Lower lobe of right lung (tissue), 2 donors: Measurements from ENCODE around the gene LRP2. TPM values are rescaled to one million over a fixed set of nuclear protein-coding genes. Genes with fewer than 3 reads are reported as not detected.
"Not testable (repeated sequence)": the region's sequence is repeated elsewhere in the genome, so short reads cannot be mapped to it uniquely, and the experiment has no call there.

Experiments
- ATAC-seq, 2 donors: fragments of 200-7000 bp; cut with Tn5 transposase; one replicate each; pipeline ENCODE4 v1.9.1; 2020 to 2022; ENCODE audit warnings: mild to moderate bottlenecking in 2 of 2, moderate library complexity in 2 of 2
- DNase-seq: peaks from one replicate; pipeline ENCODE4 v3.0.0-alpha.2; 2020
- H3K27ac ChIP-seq: fragments of 200-600 bp; one replicate; pipeline ENCODE4 v1.8.0; 2022
- H3K27me3 ChIP-seq: fragments of 200-600 bp; one replicate; pipeline ENCODE4 v1.8.0; 2022; ENCODE audit warnings: low read depth
- H3K36me3 ChIP-seq: fragments of 200-600 bp; one replicate; pipeline ENCODE4 v1.8.0; 2022; ENCODE audit warnings: mild to moderate bottlenecking
- H3K4me1 ChIP-seq: fragments of 200-600 bp; one replicate; pipeline ENCODE4 v1.8.0; 2022
- H3K4me3 ChIP-seq: fragments of 200-600 bp; one replicate; pipeline ENCODE4 v1.8.0; 2022; ENCODE audit warnings: mild to moderate bottlenecking
- H3K9me3 ChIP-seq: fragments of 200-600 bp; one replicate; pipeline ENCODE4 v1.8.0; 2022
- intact Hi-C: fragments of 100-400 bp; cut with DNase I; formaldehyde crosslinking; loops from one replicate; pipeline ENCODE4 v1.11.0; 2022
- total RNA-seq: library from RNA; stranded (reverse); fragmentation: NEBNext Ultra II Directional; extraction: Animal tissue kit (Norgen Biotek cat#: 25700); gene quantifications from one replicate; pipeline ENCODE4 v1.2.1, GENCODE V29; 2021
- TF ChIP-seq, protein P1 (sequence below): fragments of 200-600 bp; IDR thresholded peaks from one replicate; pipeline ENCODE4 v1.8.0; 2022; ENCODE audit warnings: antibody characterized with exemption, mild to moderate bottlenecking
- donor health status: DM: no; HTN: yes; CAD: no; lungs with severe emphysema.

Gene LRP2
- total RNA-seq, 1 donor from 2014 or later = 47.8 TPM

DNA sequence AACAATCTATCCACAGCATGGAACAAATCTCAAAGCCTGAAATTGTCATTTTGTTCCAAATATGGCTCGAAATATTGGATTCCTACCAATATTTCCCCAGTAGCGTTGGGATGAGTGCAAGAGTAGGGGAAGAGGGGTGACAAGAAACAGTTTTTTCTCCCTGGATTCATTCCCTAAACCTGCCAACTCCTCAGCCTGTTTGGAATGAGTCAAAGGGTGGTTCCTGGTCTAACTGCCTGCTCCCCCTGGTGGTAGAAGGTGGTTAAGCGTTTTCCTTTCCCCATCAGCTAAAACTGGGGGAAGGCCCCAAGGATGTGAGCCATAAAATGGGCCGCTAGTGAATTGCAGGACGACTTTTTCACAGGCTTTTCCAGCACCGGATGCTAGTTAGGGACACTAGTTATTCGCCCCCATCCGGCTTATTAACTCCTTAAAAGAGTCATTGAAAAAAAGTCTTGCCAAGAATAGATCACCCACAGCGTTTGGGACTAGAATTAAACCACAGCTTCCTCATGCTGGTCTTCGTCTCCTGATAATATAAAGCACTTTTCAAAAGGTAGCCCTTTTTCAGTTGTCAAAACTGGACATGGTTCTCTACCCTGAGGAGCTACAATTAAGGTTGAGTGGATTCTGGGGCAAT lies 220.5 kb downstream of the LRP2 start:
- intact Hi-C loops = no loop called here
- H3K27ac ChIP-seq = no peak overlapping the region
- peak; percentile 75 to 81 for ATAC-seq
- TF ChIP-seq, protein P1, sequence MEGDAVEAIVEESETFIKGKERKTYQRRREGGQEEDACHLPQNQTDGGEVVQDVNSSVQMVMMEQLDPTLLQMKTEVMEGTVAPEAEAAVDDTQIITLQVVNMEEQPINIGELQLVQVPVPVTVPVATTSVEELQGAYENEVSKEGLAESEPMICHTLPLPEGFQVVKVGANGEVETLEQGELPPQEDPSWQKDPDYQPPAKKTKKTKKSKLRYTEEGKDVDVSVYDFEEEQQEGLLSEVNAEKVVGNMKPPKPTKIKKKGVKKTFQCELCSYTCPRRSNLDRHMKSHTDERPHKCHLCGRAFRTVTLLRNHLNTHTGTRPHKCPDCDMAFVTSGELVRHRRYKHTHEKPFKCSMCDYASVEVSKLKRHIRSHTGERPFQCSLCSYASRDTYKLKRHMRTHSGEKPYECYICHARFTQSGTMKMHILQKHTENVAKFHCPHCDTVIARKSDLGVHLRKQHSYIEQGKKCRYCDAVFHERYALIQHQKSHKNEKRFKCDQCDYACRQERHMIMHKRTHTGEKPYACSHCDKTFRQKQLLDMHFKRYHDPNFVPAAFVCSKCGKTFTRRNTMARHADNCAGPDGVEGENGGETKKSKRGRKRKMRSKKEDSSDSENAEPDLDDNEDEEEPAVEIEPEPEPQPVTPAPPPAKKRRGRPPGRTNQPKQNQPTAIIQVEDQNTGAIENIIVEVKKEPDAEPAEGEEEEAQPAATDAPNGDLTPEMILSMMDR = peak; percentile 81
- no peaks in the 10 kb centered on the region for H3K27me3 ChIP-seq
- H3K9me3 ChIP-seq = no peaks in the 10 kb centered on the region
- H3K36me3 ChIP-seq = peaks cover 5% of the 10 kb centered on the region
- DNase-seq = no peak
- no peak overlapping the region for H3K4me3 ChIP-seq
- H3K4me1 ChIP-seq = no peaks in the 10 kb centered on the region

DNA sequence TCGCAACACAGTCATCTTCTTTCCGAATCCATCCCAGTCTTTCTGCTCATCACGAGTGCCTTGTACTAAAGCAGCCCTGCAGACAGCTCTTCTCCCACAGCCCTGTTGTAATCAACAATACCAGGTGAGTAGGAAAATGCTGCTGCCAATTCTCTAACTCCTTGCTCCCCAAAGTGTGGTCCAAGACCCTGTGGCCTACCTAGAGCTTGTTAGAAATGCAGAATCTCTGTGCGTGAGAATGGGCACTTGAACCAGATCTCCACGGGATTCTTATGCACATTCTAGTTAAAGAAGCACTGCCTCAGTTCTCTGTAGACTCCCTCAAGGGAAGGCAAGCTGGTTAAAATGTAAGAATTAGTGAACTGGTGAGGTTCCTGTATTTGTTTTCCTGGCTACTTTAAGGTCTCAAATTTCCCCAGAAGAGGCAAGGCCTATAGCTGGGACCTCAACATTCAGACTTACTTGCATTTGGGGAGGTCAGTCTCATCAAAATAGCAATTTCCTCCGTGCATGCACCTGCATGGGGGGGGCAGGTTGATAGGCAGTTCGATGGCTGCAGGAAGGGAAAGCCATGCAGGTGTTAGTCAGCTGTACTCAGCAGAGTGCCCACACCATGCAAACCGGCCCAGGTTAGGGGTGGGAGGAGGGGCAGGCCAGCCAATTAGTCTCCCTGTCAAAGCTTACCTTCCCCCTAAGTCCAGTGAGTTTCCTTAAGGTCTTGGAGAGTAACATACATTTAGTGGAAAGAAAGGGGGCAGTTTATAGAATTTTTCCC lies 222.2 kb downstream of the LRP2 start:
- Histone ChIP-seq H3K4me3 (no peak overlapping the region), H3K9me3 (no peaks in the 10 kb centered on the region), H3K27me3 (no peaks in the 10 kb centered on the region), H3K36me3 (no peaks in the 10 kb centered on the region), H3K27ac (no peak overlapping the region), H3K4me1 (no peaks in the 10 kb centered on the region)
- TF ChIP-seq, protein P1 = no peak
- DNase-seq (no peak), ATAC-seq (no peak)
- intact Hi-C loops = no loop called here

- ATAC-seq = no peak
- H3K36me3 ChIP-seq = no peaks in the 10 kb centered on the region
- no peak overlapping the region for H3K27ac ChIP-seq
- TF ChIP-seq, protein P1 = no peak
- H3K27me3 ChIP-seq = no peaks in the 10 kb centered on the region
- H3K9me3 ChIP-seq = no peaks in the 10 kb centered on the region
- H3K4me1 ChIP-seq = no peaks in the 10 kb centered on the region
- no peak overlapping the region for H3K4me3 ChIP-seq
- no peak for DNase-seq
- intact Hi-C loops = no loop called here
Measured at GRCh38 chr2:169139145-169139544, 223.2 kb downstream of the LRP2 start.

- H3K4me1 ChIP-seq = no peaks in the 10 kb centered on the region
- TF ChIP-seq, protein P1 = no peak
- DNase-seq (no peak), ATAC-seq (no peak)
- H3K27ac ChIP-seq = no peak overlapping the region
- H3K27me3 ChIP-seq = no peaks in the 10 kb centered on the region
- H3K4me3 ChIP-seq = no peak overlapping the region
- no peaks in the 10 kb centered on the region for H3K36me3 ChIP-seq
- H3K9me3 ChIP-seq = no peaks in the 10 kb centered on the region
- intact Hi-C loops = no loop called here
Measured at GRCh38 chr2:169137924-169138323, 224.4 kb downstream of the LRP2 start.

- H3K36me3 ChIP-seq = no peaks in the 10 kb centered on the region
- no peaks in the 10 kb centered on the region for H3K27me3 ChIP-seq
- intact Hi-C loops = no loop called here
- TF ChIP-seq, protein P1 = no peak
- no peaks in the 10 kb centered on the region for H3K4me1 ChIP-seq
- H3K27ac ChIP-seq = no peak overlapping the region
- DNase-seq (no peak), ATAC-seq (no peak)
- no peaks in the 10 kb centered on the region for H3K9me3 ChIP-seq
- H3K4me3 ChIP-seq = no peak overlapping the region
Measured at GRCh38 chr2:169136885-169137534, 225.3 kb downstream of the LRP2 start.

- H3K4me1 ChIP-seq, H3K27me3 ChIP-seq, H3K9me3 ChIP-seq, DNase-seq, intact Hi-C loops, H3K36me3 ChIP-seq, H3K4me3 ChIP-seq, H3K27ac ChIP-seq, ATAC-seq: not testable (repeated sequence)
Measured at GRCh38 chr2:169136428-169136827, 225.9 kb downstream of the LRP2 start.

- H3K9me3 ChIP-seq, H3K27ac ChIP-seq, intact Hi-C loops, H3K27me3 ChIP-seq, H3K4me1 ChIP-seq, H3K4me3 ChIP-seq, DNase-seq, H3K36me3 ChIP-seq, ATAC-seq: not testable (repeated sequence)
Measured at GRCh38 chr2:169134272-169134671, 228.1 kb downstream of the LRP2 start.
